A673 (cell line): ENCODE results near the gene SYCN. TPM values are rescaled to one million over a fixed set of nuclear protein-coding genes. Genes with fewer than 3 reads are reported as not detected.

Experiments
- BruUV-seq: library from RNA; stranded (reverse); fragments of 400-500 nt; replicated peaks from 2 replicates; lab custom pipeline; 2021; lab: Mats Ljungman, UMichigan
- CTCF ChIA-PET: fragments of 300-600 bp; sonication (Branson Sonifier 250); formaldehyde crosslinking; loops from one replicate; lab custom pipeline; 2022; ENCODE audit warnings: antibody characterized with exemption; lab: Charles Lee
- POLR2A ChIA-PET: fragments of 300-600 bp; sonication (Branson Sonifier 250); formaldehyde crosslinking; loops from one replicate; lab custom pipeline; 2022; ENCODE audit warnings: antibody characterized with exemption; ENCODE audit not compliant: low non-redundant PET; lab: Charles Lee
- DNase-seq: peaks from one replicate; pipeline ENCODE4 v3.0.0-alpha.2; 2015; ENCODE audit warnings: low spot score
- H3K27ac ChIP-seq: fragments of 200-600 bp; sonication (generic); 2 replicates; pipeline ENCODE4 v1.5.1; 2016; ENCODE audit warnings: mixed run types, low read depth, mild to moderate bottlenecking, mixed read lengths, antibody characterized with exemption, low read length; ENCODE audit not compliant: poor library complexity, severe bottlenecking
- H3K27me3 ChIP-seq: fragments of 200-600 bp; sonication (generic); replicated peaks from 2 replicates; pipeline ENCODE4 v1.6.1; 2017; ENCODE audit warnings: mixed run types, low read depth, mild to moderate bottlenecking, mixed read lengths, antibody characterized with exemption, low read length; ENCODE audit not compliant: insufficient read depth, poor library complexity
- H3K36me3 ChIP-seq: fragments of 200-600 bp; sonication (generic); 2 replicates; pipeline ENCODE4 v1.6.1; 2016; ENCODE audit warnings: mixed run types, mild to moderate bottlenecking, mixed read lengths, antibody characterized with exemption, low read length; ENCODE audit not compliant: insufficient read depth, poor library complexity, severe bottlenecking
- H3K4me1 ChIP-seq: fragments of 200-600 bp; sonication (generic); 2 replicates; pipeline ENCODE4 v1.6.1; 2017; ENCODE audit warnings: mixed run types, mild to moderate bottlenecking, mixed read lengths, antibody characterized with exemption, low read length; ENCODE audit not compliant: insufficient read depth, poor library complexity, severe bottlenecking
- H3K4me3 ChIP-seq: fragments of 200-600 bp; sonication (generic); 2 replicates; pipeline ENCODE4 v1.5.1; 2016; ENCODE audit warnings: low read depth, mixed run types, mild to moderate bottlenecking, mixed read lengths, low read length; ENCODE audit not compliant: poor library complexity, severe bottlenecking
- H3K9me3 ChIP-seq: fragments of 200-600 bp; sonication (generic); 2 replicates; pipeline ENCODE4 v1.6.1; 2016; ENCODE audit warnings: mixed run types, low read depth, mild to moderate bottlenecking, mixed read lengths, antibody characterized with exemption, low read length; ENCODE audit not compliant: poor library complexity, severe bottlenecking
- CTCF ChIP-seq: fragments of 300-800, 200-600 bp; sonication (generic); conservative IDR thresholded peaks from 2 replicates; pipeline ENCODE4 v1.5.1; 2017; ENCODE audit warnings: low read depth, mild to moderate bottlenecking, antibody characterized with exemption, low read length, moderate library complexity, mixed read lengths
- EZH2 ChIP-seq: fragments of 200-600 bp; sonication (generic); IDR thresholded peaks from 2 replicates; pipeline ENCODE4 v1.6.1; 2017; ENCODE audit warnings: borderline replicate concordance, low read depth, mild to moderate bottlenecking, mixed read lengths, antibody characterized with exemption, low read length; ENCODE audit not compliant: poor library complexity, severe bottlenecking
- intact Hi-C: fragments of 100-400 bp; cut with micrococcal nuclease; formaldehyde crosslinking; loops from one replicate; pipeline ENCODE4 v1.10.0; 2022; ENCODE audit not compliant: unreplicated experiment
- total RNA-seq: library from RNA; stranded (reverse); gene quantifications from 2 replicates; pipeline ENCODE4 v1.2.3, GENCODE V29; 2021

The SYCN gene
- total RNA-seq, 1 experiment from 2014 or later, result not detected

DNA sequence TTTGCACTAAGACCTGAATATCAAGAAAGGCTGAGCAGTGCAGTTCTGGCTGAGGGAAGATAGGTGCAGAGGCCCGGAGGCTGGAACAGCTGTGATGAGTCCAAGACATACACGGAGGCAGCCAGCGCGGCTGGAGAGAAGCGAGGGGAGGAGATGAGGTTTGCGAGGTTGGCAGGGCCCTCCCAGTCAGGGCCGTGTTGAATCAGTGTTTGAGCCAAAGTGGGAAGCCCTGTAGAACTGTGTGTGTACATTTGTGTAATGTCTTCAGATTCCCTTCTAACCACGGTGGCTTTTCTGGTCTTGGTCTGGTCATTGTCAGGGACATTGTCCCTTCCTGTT, 43.6 kb downstream of the SYCN start:
- no peak for DNase-seq
- ChIA-PET CTCF (no interaction called here), POLR2A (no interaction called here)
- Histone ChIP-seq H3K4me1 (no peaks in the 10 kb centered on the region), H3K27me3 (no peaks in the 10 kb centered on the region), H3K9me3 (no peaks in the 10 kb centered on the region), H3K36me3 (no peaks in the 10 kb centered on the region), H3K4me3 (no peak overlapping the region), H3K27ac (no peak overlapping the region)
- TF ChIP-seq CTCF, result no peak
- TF ChIP-seq EZH2, result no peak
- BruUV-seq, result no TSS peak
- intact Hi-C loops, result no loop called here

GRCh38 chr19:39158646-39159260, 45.3 kb downstream of the SYCN start:
- no peaks in the 10 kb centered on the region for H3K36me3 ChIP-seq
- no peaks in the 10 kb centered on the region for H3K4me1 ChIP-seq
- no peak overlapping the region for H3K27ac ChIP-seq
- no peaks in the 10 kb centered on the region for H3K27me3 ChIP-seq
- H3K9me3 ChIP-seq, result no peaks in the 10 kb centered on the region
- ChIA-PET POLR2A (no interaction called here), CTCF (no interaction called here)
- H3K4me3 ChIP-seq, result no peak overlapping the region
- intact Hi-C loops, result no loop called here
- TF ChIP-seq EZH2, result no peak
- TF ChIP-seq CTCF, result no peak
- no TSS peak for BruUV-seq
- no peak for DNase-seq

DNA sequence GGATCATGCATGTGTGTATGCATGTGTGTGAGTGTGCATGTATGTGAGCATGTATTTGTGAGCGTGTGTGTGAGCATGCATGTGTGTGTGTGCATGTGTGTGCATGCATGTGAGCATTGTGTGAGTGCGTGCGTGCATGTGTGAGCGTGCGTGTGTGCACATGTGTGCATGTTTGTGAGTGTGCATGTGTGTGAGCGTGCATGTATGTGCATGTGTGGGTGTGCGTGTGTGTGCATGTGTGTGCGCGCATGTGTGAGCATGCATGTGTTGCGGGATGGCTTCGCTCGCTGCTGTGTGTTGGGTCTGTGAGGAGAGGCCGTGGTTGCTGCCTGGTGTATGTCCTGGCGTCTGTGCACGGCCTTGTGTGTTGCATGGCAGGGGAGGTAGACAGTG, 46.1 kb downstream of the SYCN start:
- CTCF ChIA-PET, result no interaction called here
- H3K27me3 ChIP-seq, result no peaks in the 10 kb centered on the region
- BruUV-seq, result no TSS peak
- H3K4me1 ChIP-seq, result no peaks in the 10 kb centered on the region
- H3K36me3 ChIP-seq, result no peaks in the 10 kb centered on the region
- H3K9me3 ChIP-seq, result no peaks in the 10 kb centered on the region
- POLR2A ChIA-PET, result no interaction called here
- intact Hi-C loops, result no loop called here
- TF ChIP-seq EZH2, result no peak
- no peak for TF ChIP-seq CTCF
- H3K27ac ChIP-seq, result no peak overlapping the region
- no peak for DNase-seq
- no peak overlapping the region for H3K4me3 ChIP-seq
